Kidney (tissue), 14 donors: ENCODE results near the gene TMEM131L. TPM values are rescaled to one million over a fixed set of nuclear protein-coding genes. Genes with fewer than 3 reads are reported as not detected.

ENCODE experiments used
- DNase-seq, 5 donors: peaks; one replicate each; pipeline ENCODE4 v3.0.0-alpha.2; 2013 to 2020
- FAIRE-seq: peaks from 2 replicates; lab custom pipeline; 2012; peaks lifted over from hg19 to GRCh38; lab: Jason Lieb, UNC
- H3K27ac ChIP-seq, 2 donors: one replicate each; pipeline ENCODE4 v1.7.0; 2013; ENCODE audit warnings: low read depth in 2 of 2, low read length in 2 of 2, inconsistent platforms in 1 of 2
- H3K27me3 ChIP-seq: one replicate; pipeline ENCODE4 v1.7.1; 2013; ENCODE audit warnings: low read length, inconsistent platforms; ENCODE audit not compliant: control insufficient read depth, insufficient read depth
- H3K36me3 ChIP-seq, 3 donors: one replicate each; pipeline versions ENCODE4 v1.7.0 to v1.7.1; 2013; ENCODE audit warnings: low read length in 3 of 3, control low read depth in 1 of 3, inconsistent platforms in 1 of 3; ENCODE audit not compliant: insufficient read depth in 3 of 3, control insufficient read depth in 2 of 3
- H3K4me1 ChIP-seq, 3 donors: one replicate each; pipeline versions ENCODE4 v1.7.0 to v1.7.1; 2013; ENCODE audit warnings: low read length in 3 of 3, inconsistent platforms in 1 of 3, low read depth in 1 of 3; ENCODE audit not compliant: control insufficient read depth in 2 of 3, insufficient read depth in 2 of 3
- H3K4me3 ChIP-seq, 3 donors: one replicate each; pipeline versions ENCODE4 v1.7.0 to v1.8.1; 2013; ENCODE audit warnings: low read length in 3 of 3, control low read depth in 1 of 3, inconsistent platforms in 1 of 3
- H3K9ac ChIP-seq, 3 donors: one replicate each; pipeline versions ENCODE4 v1.7.0 to v1.7.1; 2013; ENCODE audit warnings: low read length in 3 of 3, control low read depth in 1 of 3, inconsistent platforms in 1 of 3
- H3K9me3 ChIP-seq, 3 donors: one replicate each; pipeline versions ENCODE4 v1.7.0 to v1.7.1; 2013; ENCODE audit warnings: low read length in 3 of 3, control low read depth in 1 of 3, inconsistent platforms in 1 of 3; ENCODE audit not compliant: control insufficient read depth in 2 of 3, insufficient read depth in 1 of 3
- CTCF ChIP-seq: IDR thresholded peaks from 3 replicates; pipeline ENCODE4 v1.5.1; 2012; ENCODE audit warnings: mild to moderate bottlenecking, moderate library complexity, borderline replicate concordance; ENCODE audit not compliant: insufficient read depth; ENCODE audit errors: extremely low read depth
- intact Hi-C: fragments of 100-400 bp; cut with DNase I; formaldehyde crosslinking; loops from one replicate; pipeline ENCODE4 v1.11.1; 2022
- polyA plus RNA-seq: library from polyadenylated mRNA; stranded (reverse); fragments of 350-450 nt; fragmentation: Illumina TruSeq; extraction: RNeasy Lipid Tissue Mini Kit (QIAGEN cat#74804); gene quantifications from one replicate; pipeline ENCODE4 v1.2.3, GENCODE V29; 2014; ENCODE audit warnings: low read depth, low replicate concordance; ENCODE audit not compliant: insufficient read depth
- total RNA-seq: library from RNA; stranded (reverse); fragmentation: NEBNext Ultra II Directional; extraction: Animal tissue kit (Norgen Biotek cat#: 25700); gene quantifications from one replicate; pipeline ENCODE4 v1.2.1, GENCODE V29; 2021
- donor health status: control.
- donor health status: control.
- donor health status: control.
- donor health status: control.
- donor health status: control.
- donor health status: DM: yes; HTN: yes; CAD: no.
- donor health status: Normal renal cell carcinoma (clear cell type).

Gene TMEM131L
- total and polyA plus RNA-seq, 2 donors from 2014 or later = 3.0 to 17.0 TPM

DNA sequence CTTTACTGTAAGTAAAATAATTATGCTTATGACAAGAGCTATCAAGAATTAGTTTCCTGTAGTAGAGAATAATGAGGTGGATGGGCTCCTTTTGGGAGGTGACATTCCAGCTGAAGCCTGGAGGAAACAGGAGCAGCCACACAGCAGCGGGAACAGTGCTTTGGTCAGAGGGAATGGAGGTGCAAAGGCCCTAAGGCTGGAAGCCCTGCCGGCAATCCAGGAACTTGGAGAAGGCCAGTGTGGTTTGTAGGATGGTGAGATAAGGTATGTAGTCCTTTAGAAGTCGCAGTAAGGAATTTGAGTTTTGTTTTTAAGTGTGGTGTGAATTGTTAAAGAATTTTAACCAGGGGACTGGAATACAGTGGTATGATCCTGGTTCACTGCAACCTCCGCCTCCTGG is 8.1 kb downstream of the TMEM131L start:
- H3K36me3 ChIP-seq = no peaks in the 10 kb centered on the region
- no peaks in the 10 kb centered on the region for H3K27me3 ChIP-seq
- DNase-seq = no peak
- H3K4me3 ChIP-seq = no peak overlapping the region
- no peaks in the 10 kb centered on the region for H3K9me3 ChIP-seq
- no peak overlapping the region for H3K27ac ChIP-seq
- no peak for TF ChIP-seq CTCF
- H3K9ac ChIP-seq = no peak overlapping the region
- H3K4me1 ChIP-seq = no peaks in the 10 kb centered on the region
- FAIRE-seq = no peak
- intact Hi-C loops = no loop called here

DNA sequence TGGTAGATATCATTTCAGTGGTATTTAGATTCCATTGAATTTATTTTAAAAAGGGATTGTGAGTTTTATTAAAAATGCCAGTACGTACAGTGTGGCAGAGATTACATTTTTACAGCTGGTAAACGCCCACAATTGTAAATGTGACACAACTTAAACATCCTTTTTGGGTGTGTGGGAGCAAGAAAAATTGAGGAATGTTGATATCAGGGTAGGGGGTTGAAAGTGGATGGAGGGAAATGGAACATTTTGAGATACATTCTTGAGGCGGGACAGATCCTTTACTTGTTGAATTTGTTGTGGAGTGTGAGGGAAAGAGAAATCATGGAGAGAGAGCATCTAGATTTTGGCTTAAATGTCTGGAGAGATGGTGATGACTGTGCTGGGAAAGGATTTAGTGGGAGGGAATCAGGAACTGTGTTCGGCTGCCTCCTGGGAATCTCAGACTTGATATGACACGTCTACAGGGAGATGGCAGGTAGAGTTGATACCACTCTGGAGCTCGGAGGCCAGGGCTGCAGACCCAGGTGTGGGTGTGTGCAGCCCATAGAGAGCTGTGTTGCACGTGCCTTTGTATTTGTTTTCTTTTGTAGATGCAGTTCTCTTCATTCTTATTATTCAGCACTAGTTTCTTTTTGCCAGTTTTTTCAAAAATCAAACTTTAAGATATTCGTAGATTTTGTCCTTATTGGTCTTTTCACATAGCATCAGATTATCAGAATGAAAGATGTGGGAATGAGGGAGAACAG is 10.8 kb downstream of the TMEM131L start:
- intact Hi-C loops = no loop called here
- no peak for FAIRE-seq

GRCh38 chr4:153479101-153479500 is 12.9 kb downstream of the TMEM131L start:
- Histone ChIP-seq H3K27ac (no peak overlapping the region), H3K4me3 (no peak overlapping the region), H3K4me1 (peaks cover 0 to 3% (median 0%) of the 10 kb centered on the region in 3 donors), H3K9ac (no peak overlapping the region), H3K36me3 (no peaks in the 10 kb centered on the region), H3K27me3 (no peaks in the 10 kb centered on the region), H3K9me3 (no peaks in the 10 kb centered on the region)
- intact Hi-C loops = no loop called here
- no peak for FAIRE-seq
- DNase-seq = no peak
- TF ChIP-seq CTCF = no peak

More for the DNA sequence above, 10.8 kb downstream of the TMEM131L start:
- no peaks in the 10 kb centered on the region for H3K27me3 ChIP-seq
- TF ChIP-seq CTCF = no peak
- no peak overlapping the region for H3K9ac ChIP-seq
- no peaks in the 10 kb centered on the region for H3K4me1 ChIP-seq
- no peak overlapping the region for H3K4me3 ChIP-seq
- DNase-seq = no peak
- H3K27ac ChIP-seq = no peak overlapping the region
- no peaks in the 10 kb centered on the region for H3K9me3 ChIP-seq
- no peaks in the 10 kb centered on the region for H3K36me3 ChIP-seq
